Left cardiac atrium (tissue), 4 donors: ENCODE measurements around the gene RAD23A. TPM values are rescaled to one million over a fixed set of nuclear protein-coding genes. Genes with fewer than 3 reads are reported as not detected.
"Not testable (repeated sequence)": the region's sequence is repeated elsewhere in the genome, so short reads cannot be mapped to it uniquely, and the experiment has no call there.

Experiments
- ATAC-seq, 2 donors: fragments of 200-7000 bp; cut with Tn5 transposase; one replicate each; pipeline ENCODE4 v1.9.1; 2020; ENCODE audit warnings: mild to moderate bottlenecking in 2 of 2, moderate library complexity in 2 of 2
- DNase-seq: peaks from one replicate; pipeline ENCODE4 v3.0.0-alpha.2; 2020
- intact Hi-C, 2 donors: fragments of 100-400 bp; cut with DNase I; formaldehyde crosslinking; loops; one replicate each; pipeline versions ENCODE4 v1.14.1 to v1.15.1; 2022 to 2023
- total RNA-seq, 2 donors: library from RNA; stranded (reverse); fragmentation: NEBNext Ultra II Directional; extraction: Animal tissue kit (Norgen Biotek cat#: 25700); gene quantifications; one replicate each; pipeline ENCODE4 v1.2.1, GENCODE V29; 2021
- donor health status: DM: no; HTN: yes; CAD: no.
- donor health status: DM: no; HTN: yes; CAD: no; lungs with severe emphysema.
- donor health status: DM: yes; HTN: yes; CAD: no.
- donor health status: Dilated cardiomyopathy.

RAD23A gene
- total RNA-seq, 2 donors from 2014 or later: 113 to 131 TPM

DNA sequence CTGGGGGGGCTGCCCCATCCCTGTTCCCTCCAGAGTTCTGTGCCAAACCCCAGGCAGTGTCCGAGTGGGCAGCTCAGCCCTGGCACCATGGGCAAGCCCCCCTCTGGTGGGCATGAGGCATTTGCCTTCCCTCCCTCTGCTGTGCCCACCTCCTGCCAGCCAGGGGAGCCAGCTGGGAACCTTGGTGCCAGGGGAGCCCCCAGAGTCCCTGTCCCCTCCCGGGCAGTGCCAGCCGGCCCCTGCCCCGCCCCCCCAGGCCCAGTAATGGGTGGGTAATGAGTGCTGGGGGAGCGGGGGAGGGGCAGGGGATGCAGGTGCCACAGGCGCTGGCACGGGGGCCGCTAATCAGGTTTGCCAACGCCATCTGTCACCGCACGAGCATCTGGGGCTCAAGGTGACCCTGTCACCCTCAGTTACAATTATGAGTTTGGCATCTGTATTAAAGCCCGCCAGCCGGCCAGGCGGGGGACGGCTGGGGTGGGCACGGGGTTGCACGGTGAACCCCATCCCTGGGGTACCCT, 29.6 kb downstream of the RAD23A start:
- DNase-seq (no peak), ATAC-seq (no peak)
- intact Hi-C loops: loop anchor here (5.0 to 10.0 kb wide), 2 partner anchors 287 to 610 kb away; no protein-coding TSS in a partner anchor

DNA sequence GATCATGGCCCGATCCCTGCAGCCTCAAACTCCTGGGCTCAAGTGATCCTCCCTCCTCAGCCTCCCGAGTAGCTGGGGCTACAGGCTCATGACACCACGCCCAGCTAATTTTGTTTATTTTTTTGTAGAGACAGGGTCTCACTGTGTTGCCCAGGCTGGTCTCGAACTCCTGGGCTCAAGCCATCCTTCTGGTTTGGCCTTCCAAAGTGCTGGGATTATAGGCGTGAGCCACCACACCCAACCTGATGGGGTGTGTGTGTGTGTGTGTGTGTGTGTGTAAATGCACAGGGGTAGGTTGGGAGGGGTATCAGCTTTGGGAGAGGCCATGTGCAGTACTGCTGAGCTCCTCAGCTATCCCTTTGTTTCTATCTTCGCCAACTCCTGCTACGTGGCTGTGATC, 30.4 kb downstream of the RAD23A start:
- intact Hi-C loops: loop anchor here (5.0 to 10.0 kb wide), 2 partner anchors 286 to 609 kb away; no protein-coding TSS in a partner anchor
- ATAC-seq, DNase-seq: not testable (repeated sequence)

DNA sequence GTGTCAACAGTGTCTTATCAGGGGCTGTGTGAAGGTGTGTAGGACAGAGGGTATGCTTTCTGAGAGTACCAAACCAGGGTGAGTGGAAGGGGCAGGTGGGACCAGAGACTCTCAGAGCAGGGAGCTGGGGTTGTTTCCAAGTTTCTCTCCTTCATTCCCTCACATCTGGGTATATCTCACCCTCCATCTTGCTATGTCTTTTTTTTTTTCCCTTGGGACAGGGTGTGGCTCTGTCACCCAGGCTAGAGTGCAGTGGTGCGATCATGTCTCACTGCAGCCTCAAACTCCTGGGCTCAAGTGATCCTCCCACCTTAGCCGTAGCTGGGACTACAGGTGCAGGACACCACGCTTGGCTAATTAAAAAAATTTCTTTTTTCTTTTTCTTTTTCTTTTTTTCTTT, 34.3 kb downstream of the RAD23A start:
- no peak for DNase-seq
- no peak for ATAC-seq
- intact Hi-C loops: loop anchor here (2.0 to 10.0 kb wide), 5 partner anchors 113 to 605 kb away; no protein-coding TSS in a partner anchor

DNA sequence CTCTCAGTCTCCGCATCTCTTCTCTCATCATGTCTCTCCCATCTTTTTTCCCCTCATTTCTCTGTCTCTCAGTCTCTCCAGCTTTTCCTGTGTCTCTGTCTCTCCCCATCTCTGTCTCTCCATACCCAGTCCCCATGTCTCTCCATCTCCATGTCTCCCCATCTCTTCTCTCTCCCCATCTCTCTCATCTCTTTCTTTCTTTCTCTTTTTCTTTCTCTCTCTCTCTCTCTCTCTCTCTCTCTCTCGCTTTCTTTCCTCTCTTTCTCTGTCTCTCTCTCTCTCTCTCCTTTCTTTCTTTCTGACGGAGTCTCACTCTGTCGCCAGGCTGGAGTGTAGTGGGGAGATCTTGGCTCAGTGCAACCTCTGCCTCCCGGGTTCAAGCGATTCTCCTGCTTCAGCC, 37.0 kb downstream of the RAD23A start:
- no peak for DNase-seq
- intact Hi-C loops: no loop called here
- ATAC-seq: no peak

DNA sequence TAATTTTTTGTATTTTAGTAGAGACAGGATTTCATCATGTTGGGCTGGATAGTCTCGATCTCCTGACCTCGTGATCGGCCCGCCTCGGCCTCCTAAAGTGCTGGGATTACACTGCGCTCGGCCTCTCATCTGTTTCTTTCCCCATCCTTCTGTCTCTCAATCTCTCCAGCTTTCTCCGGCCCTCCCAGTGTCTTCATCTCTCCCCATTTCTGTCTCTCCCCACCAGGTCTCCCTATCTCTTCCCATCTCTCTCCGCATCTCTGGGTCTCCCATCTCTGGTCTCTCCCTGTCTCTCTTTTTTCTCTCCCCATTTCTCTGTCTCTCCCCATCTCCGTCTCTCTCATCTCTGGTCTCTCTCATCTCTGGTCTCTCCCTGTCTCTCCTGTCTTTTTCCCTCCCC, 37.4 kb downstream of the RAD23A start:
- DNase-seq (no peak), ATAC-seq (no peak)
- intact Hi-C loops: no loop called here

DNA sequence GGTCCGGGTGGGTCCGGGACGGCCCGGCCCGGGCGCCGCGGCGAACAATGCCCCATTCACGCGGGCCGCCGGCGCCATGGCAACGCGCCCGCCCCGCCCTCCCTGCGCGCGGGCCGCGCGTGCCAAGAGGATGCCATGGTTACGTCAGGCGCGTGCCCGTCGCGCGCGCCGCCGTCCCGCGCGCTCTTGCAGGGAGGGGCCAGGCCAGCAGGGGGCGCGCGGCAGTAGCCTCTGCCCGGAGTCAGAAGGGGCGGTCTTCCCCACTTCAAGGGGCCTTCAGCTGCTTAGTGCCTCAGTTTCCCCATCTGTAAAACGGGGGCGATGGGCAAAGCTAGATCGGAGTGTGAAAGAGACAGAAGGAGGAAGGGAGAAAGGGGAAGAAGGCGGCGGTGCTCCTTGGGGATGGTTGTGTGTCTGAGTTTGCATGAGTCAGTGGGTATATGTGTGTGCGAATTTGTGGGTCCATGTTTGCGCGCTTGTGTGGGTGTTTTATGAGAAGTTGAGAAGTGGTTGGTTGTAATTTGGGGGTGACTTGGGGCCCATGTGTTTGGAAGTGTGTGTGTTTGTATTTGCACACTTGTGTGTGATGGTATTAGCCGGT, 38.0 kb downstream of the RAD23A start:
- intact Hi-C loops: no loop called here
- ATAC-seq: peak; percentile 87 to 90
- DNase-seq: peak; percentile 84

DNA sequence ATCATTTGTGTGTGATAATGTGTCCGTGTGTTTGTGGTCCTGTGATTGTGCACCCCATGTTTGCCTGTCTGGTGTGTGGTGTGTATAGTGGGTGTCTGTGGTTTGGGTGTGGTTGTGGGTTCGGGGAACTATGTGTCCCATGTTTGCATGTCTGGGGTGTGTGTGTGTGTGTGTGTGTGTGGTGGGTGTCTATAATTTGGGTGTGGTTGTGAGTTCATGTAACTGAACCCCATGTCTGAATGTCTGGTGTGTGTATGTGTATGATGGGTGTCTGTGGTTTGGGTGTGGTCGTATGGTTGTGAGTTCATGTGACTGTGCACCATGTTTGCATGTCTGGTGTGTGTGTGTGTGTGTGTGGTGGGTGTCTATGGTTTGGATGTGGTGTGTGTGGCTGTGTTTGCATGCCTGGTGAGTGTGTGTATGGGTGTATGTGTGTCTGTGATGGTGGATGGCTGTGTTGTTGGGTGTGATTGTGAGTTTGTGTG, 38.5 kb downstream of the RAD23A start:
- no peak for DNase-seq

DNA sequence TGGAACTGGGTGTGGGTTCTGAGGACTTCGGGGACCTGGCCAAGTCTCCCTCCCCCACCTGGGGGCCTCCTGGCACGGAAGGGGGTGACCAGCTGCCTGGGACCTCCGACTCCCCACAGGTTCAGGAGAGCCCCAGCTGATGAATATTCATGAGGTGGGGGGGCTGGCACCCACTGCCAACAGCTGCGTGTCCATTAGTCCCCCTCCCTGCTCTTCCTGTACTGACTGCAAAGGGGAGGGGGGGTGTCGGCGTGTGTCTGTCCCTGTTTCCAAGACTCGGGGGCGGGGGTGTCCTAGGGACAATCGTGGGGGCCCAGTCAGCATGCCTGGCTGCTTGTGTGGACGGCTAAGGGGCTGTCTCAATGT, 39.0 kb downstream of the RAD23A start:
- intact Hi-C loops: loop anchor here (5.0 kb wide), 2 partner anchors 78 to 93 kb away; no protein-coding TSS in a partner anchor
- ATAC-seq (peak in 1 of 2 donors; percentile 2), DNase-seq (no peak)

More for the DNA sequence above, 38.5 kb downstream of the RAD23A start:
- intact Hi-C loops: no loop called here
- no peak for ATAC-seq

DNA sequence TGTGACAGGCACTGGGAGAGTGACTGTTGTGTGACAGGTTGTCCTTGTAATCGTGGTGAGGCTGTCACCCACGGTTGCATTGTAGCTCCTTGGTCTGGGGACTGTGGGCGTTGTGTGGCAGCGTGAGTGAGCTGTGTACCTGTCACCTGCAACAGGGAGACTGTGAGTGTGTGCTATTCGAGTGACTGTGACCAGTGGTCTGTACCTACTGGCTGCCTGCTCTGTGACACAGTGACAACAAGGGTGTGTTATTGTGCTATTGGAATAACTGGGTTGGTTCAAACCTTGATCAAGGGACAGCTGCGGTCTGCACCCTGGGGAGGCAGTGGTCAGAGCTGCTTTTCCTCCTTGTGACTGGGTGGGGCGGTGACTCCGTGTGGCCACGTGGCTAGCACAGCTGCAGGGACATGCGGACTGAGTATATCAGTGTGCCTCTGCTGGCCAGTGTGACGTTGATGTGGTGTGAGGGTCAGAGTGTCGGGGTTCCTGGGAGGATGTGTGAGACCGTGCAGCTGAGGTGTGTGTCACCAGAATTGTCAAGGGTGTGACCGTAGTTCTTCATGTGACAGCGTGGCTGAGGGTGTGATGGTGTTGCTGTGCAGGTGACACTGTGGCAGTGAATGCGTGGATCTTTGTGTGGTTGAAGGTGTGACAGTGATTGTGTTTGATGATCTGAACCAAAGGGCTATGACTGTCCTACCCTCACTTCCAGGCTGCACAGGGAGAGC, 39.6 kb downstream of the RAD23A start:
- intact Hi-C loops: loop anchor here (5.0 kb wide), 2 partner anchors 77 to 92 kb away; no protein-coding TSS in a partner anchor
- peak; percentile 66 to 78 for ATAC-seq
- peak; percentile 68 for DNase-seq

DNA sequence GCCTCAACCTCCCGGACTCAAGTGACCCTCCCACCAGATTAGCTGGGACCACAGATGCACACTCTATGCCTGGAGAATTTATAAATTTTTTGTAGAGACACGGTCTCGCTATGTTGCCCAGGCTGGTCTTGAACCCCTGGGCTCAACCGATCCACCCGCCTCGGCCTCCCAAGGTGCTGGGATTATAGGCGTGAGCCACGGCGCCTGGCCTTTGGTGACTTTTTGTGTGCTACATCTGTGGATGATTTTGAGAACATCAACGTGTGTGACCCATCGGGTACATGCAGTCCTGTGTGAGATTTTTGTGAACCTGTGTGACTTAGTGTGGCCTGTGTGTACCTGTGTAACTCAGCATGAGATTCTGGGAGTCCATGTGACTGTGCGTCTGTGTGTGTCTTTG, 41.1 kb downstream of the RAD23A start:
- intact Hi-C loops: loop anchor here (5.0 kb wide), 2 partner anchors 76 to 91 kb away; no protein-coding TSS in a partner anchor
- ATAC-seq (no peak), DNase-seq (no peak)

DNA sequence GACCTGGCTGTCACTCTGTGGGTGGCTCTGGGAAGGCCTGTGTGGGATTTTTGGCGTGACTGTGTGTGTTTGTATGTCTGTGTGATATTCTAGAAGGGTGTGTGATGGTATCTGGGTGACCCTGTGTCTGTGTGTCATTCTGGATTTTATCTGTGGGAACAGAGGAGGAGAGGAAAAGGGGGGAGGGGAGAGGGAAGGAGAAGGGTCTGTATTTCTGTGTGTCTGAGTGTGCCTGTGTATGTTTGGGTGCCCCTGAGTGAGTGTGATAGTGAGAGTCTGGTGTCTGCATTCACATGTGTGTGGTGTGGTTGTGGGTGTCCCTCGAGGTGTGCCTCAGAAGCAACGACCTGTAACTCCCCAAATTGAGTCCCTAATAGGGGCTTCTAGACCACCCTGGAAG, 41.5 kb downstream of the RAD23A start:
- ATAC-seq (no peak), DNase-seq (no peak)
- intact Hi-C loops: loop anchor here (5.0 kb wide), 2 partner anchors 75 to 90 kb away; no protein-coding TSS in a partner anchor

DNA sequence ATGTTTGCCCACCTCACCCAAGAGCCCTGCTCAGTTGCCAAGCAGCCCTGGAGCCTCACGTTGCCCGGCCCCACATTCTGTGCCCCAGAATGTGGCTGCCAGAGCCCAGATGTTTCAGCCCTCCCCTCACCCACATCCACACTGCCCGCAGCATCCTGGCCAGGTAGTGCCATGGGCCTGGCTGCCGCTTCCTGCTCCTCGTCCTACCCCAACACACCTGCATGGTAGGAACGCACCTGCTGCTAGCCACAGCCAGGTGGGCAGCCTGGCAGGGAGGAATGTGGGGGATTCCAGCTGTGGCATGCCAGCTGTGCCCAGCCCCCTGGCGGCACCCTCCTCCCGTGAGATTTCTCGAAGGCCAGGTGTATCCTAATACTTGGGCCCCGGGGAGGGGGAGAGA, 42.1 kb downstream of the RAD23A start:
- intact Hi-C loops: loop anchor here (5.0 kb wide), 2 partner anchors 75 to 90 kb away; no protein-coding TSS in a partner anchor
- ATAC-seq (no peak), DNase-seq (no peak)

DNA sequence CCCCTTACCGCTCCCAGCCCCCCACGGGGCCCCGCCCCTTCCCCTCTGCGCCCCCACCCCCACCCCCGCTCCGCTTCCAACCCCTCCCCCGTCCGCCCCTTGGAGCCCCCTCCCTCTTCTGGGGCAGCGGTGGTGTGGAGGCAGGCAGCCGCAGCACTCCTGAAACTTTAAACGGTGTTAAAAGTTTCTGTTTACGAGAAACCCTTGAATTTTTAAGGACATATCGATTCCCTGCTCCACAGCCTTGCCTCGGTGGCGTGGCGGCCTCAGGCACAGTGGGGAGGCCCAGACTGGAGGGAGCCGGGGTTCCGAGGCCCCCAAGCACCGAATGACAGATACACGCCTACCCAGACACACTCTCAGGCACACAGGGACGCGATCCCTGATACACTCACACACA, 44.8 kb downstream of the RAD23A start:
- DNase-seq (no peak), ATAC-seq (no peak)
- intact Hi-C loops: no loop called here

DNA sequence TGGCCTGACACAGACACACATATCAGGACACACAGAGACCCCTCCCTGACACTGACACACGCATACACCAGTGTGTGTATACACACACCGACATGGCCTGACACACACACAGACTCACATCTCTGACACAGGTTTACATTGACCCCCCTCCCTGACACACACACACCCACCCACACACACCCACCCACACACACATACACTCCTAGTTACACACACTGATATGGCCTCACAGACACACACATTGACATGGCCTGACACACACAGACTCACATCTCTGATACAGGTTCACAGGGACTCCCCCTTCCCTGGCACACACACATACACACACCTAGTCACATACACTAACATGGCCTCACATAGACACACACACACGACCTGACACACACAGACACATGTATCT, 45.2 kb downstream of the RAD23A start:
- intact Hi-C loops: no loop called here
- no peak for DNase-seq
- no peak for ATAC-seq

DNA sequence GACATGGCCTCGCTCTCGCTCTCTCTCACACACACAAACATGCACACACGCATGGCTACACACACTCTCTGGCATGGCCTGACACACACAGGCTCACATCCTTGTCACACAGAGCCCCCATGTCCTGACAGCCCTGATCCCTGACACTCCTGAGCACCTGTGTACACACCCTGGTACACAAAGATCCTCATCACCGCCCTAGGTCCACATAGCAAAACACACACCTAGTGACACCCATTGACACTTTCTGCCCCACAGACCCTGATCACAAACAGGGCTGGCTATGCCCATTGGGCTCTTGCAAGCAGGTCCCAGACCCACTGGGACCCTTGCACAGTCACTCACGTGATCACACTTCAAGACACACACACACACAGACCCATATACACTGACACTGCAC, 45.6 kb downstream of the RAD23A start:
- intact Hi-C loops: no loop called here
- DNase-seq (no peak), ATAC-seq (no peak)

DNA sequence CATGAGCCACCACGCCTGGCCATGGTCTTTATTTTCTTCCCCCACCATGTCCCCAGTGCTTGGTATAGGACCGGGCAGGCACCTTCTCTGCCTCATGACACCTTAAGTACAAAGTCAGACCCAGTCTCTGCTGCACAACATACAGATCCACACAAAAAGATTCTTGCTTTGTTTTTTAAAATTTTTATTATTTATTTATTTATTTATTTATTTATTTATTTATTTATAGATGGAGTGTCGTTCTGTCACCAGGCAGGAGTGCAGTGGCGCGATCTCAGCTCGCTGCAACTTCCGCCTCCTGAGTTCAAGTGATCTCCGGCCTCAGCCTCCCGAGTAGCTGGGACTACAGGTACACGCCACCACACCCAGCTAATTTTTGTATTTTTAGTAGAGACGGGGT, 47.1 kb downstream of the RAD23A start:
- ATAC-seq (no peak), DNase-seq (no peak)
- intact Hi-C loops: no loop called here

DNA sequence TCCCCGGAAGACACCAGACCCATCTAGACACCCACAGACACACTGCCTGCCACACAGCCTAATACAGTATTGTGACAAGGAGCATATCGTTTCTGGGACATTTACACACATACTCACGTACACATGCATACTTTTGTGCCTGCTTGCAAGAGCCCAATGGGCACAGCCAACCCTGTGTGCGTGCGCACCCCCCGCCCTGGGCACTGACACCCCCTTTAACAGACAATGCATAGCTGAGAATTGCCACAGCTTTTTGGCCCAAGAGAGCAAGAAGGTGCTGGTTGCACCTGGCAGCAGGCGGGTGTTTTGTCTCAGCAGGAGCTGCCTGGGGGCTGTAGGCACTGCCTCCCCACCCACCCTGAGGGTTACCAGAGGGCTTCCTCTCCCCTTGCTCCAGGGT, 47.9 kb downstream of the RAD23A start:
- DNase-seq: no peak

DNA sequence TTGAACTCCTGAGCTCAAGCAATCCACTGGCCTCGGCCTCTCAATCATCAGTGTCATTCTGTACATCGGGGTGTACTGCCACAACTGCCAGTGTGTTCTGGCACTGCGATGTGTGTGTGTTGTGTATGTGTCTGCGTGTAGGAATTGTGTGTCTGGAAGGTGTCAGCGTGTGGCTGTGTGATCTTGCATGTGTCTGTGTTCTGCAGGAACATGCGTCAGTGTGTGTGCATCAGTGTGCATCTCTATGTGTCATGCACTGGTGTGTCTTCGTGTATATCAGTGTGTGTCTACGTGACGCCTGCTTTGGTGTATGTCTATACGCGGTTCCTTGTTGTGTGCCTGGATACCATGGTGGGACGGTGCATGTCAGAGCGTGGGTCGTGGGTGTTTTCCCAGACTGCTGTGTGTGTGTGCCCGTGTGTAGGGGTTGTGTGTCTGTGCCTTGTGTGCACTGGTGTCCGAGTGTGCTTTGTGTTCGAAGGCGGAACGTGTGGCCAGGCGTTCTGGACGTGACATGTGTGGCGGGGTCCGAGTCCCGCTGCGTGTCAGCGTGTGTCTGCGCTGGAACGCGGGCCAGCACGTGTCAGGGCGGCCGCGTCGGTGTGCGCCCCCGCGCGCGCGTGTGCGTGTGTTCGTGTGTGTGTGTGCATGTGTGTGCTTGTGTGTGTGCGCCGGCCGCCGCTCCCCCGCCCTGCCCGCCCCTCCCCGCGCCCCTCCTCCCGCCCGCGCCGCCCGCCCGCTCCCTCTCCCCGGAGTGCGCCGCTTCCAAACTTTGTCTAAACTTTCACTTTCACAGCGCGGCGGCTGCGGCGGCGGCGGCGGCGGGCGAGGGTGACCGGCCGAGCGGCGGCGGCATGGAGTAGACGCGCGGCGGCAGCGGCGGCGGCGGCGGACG, 49.3 kb downstream of the RAD23A start, which contains the start of gene NFIX:
NFIX (plus strand) TSS at position 775 of the 895 bp plus-strand sequence. CDS start 363 bp downstream, outside the sequence.
- ATAC-seq (peak; percentile 44 to 60), DNase-seq (peak; percentile 76)
- intact Hi-C loops: loop anchor here in 1 of 2 donors (5.0 kb wide), 1 partner anchor 62 kb away; no protein-coding TSS in a partner anchor

More for the DNA sequence above, 47.9 kb downstream of the RAD23A start:
- intact Hi-C loops: no loop called here
- ATAC-seq: no peak
